ENCODE measurements around the gene CERS6.
"Not testable (repeated sequence)": the region's sequence is repeated elsewhere in the genome, so short reads cannot be mapped to it uniquely, and the experiment has no call there.

CERS6 gene

DNA sequence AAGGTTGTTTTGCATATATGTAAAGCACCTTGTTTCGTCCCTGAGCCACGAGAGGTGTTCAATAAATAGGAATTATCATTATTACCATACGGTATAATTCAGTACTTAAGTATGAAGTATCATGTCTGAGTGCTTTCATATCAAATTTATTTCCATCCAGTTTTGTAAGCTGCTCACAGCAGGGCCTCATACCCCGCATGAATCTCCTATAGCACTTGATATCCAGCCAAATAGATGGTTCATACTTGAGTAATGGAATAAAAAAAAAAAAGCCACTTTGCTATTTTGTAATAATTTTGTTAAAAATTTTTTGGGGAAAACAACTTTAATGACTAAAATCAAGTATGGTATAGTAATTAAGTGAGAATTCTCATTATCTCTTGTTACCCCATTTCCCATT lies 185.6 kb downstream of the CERS6 start:
- no peak for DNase-seq (ENCODE audit: low read depth)

DNA sequence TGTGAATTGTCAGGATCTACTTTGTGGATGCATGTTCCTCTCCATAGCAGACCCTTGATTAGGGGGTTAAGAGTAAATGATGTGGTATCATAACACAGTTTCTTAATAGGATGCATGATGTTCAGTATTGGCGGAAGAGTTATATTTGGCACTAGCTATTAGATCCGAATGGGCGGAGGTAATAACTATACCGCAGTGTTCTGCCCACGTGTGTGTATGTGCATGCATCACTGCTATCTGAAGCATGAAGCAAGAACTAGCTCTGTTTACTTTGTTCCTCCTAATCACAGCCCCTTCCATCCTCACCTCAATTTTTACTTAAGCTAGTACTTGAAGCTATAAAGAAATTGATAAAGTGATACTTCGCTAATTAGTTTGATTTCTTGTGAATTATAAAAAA lies 186.8 kb downstream of the CERS6 start:
- DNase-seq (ENCODE audit: low read depth): no peak

DNA sequence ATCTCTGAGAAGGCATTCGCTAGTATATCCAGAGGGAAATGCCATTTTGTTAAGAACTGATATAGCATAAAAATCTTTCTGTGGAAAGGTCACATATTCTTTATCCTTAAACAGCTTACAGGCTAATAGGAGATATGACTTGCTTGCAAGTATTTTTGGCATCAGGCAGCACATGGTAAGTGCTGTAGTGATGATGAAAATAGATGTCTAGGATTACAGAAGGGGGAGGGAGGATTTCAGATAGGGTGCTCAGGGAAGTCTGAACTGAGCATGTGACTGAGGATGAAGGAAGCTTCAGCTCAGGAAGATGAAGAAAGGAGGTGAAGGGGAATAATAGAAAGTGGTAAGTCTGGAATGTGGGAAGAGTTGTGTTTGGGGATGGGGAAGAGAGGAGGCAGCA lies 187.9 kb downstream of the CERS6 start:
- no peak for DNase-seq (ENCODE audit: low read depth)

DNA sequence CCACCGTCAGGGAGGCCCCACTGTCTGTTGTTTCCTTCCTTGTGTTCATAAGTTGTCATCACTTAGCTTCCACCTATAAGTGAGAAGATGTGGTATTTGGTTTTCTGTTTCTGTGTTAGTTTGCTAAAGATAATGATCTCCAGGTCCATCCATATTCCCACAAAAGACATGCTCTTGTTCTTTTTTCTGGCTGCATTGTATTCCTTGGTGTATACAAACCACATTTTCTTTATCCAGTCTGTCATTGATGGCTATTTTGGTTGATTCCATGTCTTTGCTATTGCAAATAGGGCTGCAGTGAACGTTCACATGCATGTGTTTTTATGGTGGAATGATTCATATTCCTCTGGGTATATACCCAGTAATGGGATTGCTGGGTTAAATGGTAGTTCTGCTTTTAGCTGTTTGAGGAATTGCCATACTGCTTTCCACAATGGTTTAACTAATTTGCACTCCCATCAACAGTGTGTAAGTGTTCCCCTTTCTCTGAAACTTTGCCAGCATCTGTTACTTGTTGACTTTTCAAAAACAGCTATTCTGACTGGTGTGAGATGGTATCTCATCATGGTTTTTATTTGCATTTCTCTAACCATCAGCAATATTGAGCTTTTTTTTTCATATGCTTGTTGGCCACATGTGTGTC lies 189.7 kb downstream of the CERS6 start:
- DNase-seq (ENCODE audit: low read depth): no peak

DNA sequence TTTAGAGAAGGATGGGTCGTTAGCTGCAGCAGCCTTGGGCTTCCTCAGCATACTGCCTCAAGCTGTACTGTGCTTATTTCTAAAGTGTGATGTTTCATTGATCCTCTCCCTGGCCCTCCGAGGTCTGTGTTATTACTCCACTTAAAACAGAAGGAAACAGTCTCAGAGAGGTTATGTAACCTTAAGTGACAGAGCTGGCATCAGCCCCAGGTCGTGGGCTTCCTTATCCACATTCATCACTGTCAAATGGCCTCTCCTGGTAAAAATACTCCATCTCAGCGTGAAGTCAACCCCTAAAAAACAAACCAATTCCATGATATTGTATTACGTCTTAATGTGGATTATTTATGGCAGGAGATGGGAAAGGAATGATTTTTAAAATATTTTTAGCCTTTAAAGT lies 193.0 kb downstream of the CERS6 start:
- no peak for DNase-seq (ENCODE audit: low read depth)

DNA sequence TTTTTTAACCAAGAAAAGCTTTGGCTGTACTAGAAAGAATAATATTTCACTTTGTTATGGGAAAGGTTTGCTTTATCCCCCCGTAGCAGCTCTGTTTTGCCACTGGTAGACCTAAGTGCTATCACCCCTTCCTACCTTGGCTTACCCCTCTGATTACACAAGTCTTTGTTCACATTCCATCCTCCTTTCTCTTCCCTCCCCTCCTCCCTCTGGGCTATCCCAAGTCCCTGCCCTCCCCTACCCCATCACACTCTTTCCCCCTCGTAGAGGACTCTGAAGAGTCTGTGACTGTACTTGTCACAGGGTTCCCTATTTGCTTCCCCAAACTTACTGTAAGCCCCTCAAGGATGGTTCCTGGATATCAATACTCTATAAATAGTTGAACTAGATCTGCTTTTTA lies 193.5 kb downstream of the CERS6 start:
- DNase-seq (ENCODE audit: low read depth): no peak

DNA sequence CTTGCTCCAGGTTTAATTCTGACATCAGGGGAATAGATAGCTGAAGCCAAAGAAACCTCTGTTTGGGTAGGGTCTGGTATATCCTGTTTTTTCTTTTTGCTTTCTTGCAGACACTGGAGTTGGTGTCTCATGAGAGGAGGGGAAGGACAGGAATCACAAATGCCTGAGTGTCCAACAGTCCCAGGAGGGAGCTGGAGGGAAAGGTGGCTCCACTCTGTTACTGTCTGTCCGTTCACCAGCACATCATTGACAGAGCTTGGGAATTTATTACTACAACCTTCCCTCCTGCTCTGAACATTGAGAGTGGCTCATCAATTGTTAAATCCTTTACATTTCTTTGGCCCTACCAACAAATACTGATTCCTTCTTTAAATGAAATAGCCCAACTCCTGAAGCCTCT lies 194.1 kb downstream of the CERS6 start:
- DNase-seq (ENCODE audit: low read depth): no peak

DNA sequence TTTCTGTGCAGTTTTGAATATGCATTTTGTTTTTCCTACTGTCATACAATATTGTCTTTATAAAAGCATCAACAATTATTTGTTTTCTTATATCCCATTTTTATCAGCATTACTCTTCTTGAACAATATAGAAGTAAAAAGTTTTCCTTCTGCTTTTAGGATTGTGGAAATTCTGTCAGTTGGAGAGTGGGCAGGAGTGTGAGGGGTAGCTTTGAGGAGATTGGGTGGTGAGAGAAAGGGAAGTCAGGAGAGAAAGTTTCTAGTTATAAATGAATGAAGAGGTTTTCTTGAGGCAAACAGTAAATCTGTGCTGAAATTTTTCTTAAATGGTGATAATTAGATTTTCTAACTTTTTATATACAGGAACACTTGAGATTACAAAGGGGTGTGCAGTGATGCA lies 194.7 kb downstream of the CERS6 start:
- no peak for DNase-seq (ENCODE audit: low read depth)

DNA sequence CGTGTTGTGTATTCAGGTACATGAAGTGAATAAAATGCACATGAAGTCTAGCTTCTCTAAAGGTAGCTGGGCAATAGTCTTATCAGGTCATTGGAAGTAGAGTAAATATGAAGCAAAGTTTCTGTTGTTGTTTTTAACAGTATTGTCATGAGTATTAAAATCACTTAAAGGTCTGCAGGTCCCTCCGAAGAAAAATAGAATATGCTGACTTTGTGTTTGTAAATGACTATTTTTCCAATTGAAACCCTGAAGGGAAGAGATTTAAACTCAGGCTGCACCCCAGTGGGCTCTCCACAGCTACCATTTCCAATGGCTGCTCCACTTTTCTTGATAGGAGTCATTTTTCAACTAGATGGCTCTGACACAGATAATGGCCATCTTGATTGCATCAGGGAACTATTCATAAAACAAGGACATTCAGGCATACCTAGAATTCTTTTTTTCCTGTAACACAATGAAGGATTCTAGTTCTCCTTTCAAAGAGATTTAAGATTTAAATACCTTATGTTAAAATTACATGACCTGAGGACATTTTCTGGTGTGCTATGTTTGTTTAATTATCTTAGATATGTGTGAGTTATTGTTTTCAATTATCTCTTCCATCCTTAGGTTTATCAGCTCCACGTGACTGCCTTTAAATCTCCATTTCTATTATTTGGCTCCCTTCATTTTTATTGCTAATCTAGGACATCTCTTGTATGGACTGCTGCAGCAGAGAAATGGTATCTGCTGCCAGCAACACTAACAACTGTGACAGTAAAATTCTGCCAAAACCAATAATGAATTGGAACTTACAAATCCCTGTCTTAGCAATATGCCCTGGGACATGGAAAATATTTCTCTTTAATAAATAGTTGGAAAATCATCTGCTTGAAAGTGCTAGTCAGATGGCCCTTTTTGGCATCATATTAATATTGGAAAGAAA lies 197.2 kb downstream of the CERS6 start:
- DNase-seq (ENCODE audit: low read depth): no peak

DNA sequence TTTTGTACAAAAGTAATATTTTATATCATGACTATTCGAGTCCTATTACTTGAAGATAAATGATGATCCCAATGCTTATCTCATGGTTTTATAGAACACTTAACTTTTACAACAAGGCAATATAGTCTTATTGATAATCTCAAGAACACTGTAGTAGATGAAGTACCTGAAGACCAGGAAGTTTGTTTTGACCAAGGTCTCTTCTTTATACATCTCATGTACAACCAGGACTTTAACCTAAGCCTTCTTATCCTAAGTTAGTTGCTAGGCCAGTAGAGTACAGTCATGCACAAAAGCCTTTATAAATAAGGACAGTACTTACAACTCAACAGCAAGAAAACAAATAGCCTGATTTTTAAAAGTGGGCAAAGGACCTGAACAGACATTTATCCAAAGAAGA lies 198.6 kb downstream of the CERS6 start:
- DNase-seq (ENCODE audit: low read depth): no peak

DNA sequence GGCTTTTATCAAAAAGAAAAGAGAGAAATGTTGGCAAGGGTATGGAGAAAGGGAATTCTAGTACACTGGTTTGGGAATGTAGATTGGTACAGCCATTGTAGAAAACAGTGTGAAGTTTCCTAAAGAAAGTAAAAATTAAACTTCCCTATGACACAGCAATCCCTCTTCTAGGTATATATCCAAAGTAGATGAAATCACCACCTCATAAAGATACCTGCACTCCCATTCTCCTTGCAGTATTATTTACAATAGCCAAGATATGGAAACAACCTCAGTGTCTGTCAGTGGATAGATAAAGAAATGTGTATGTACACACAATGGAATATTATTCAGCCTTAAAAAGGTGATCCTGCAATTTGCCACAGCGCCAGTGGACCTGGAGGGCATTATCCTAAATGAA lies 199.1 kb downstream of the CERS6 start:
- DNase-seq (ENCODE audit: low read depth): no peak

DNA sequence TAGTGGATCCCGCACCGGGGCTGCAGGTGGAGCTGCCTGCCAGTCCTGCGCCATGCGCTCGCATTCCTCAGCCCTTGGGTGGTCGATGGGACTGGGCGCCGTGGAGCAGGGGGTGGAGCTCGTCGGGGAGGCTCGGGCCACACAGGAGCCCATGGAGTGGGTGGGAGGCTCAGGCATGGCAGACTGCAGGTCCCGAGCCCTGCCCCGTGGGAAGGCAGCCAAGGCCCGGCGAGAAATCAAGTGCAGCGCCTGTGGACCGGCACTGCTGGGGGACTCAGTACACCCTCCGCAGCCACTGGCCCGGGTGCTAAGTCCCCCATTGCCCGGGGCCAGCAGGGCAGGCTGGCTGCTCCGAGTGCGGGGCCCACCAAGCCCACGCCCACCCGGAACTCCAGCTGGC lies 201.3 kb downstream of the CERS6 start:
- not testable (repeated sequence) for DNase-seq (ENCODE audit: low read depth)

DNA sequence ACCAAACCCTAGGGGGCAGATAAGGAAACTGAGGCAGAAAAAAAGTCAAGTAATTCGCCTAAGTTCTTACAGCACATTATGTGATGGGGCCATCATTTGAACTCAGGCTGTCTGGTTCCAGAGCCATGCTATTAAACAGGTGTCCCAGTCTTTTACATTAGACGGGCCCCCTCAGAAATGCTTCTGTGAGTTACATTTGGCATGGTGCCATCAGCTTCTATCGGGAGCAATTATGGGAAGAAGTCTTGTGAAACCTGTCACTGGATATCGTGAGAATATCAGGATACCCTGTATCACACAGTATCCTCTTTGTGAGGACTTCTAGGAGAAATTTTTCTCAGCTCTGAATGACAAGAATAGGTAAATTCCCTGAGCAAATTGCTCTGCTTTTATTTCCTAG lies 202.6 kb downstream of the CERS6 start:
- DNase-seq (ENCODE audit: low read depth): no peak

DNA sequence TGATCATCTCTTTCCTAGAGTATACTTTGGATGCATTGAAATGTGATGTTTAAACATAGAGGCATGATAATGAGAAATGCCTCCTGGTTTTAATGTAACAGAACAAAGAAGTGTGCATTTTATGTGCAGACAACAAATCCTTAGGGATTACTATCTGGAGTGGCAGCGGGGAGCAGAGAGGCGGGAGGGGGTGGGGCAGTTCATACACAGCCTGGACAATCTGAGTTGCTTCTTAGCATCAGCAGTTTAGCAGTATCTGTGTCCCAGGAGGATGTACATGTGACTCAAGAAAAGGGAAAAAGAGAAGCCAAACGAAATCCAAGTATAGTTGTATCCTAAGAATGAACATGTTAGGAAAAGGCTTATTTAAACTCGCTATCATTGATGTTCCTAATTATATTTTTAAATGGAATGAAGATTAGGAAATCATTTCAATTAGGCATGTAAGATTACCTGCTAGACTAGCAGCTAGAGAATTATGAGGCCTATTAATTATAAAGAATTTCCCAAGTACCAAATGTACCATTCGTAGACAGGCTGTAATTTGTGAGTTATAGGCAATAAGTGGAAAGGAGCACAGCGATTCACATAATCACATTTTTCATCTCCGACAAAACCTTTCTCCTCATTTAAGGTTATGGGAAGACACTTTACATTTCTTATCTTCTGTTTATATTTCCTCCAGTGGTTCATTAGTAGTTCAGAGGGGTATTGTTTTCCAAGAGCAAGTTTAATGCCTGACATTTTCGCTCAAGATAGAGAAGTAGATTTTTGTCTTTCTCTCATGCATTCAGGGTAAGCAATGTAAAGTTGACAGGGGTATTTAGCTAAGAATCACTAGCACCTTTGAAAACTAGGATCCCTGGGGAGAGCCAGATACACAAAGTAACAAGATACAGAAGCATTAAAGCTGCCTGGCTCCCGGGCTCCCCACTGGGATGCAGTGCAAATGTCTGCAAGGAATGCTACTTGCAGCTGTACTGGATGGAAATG lies 205.1 kb downstream of the CERS6 start:
- DNase-seq (ENCODE audit: low read depth): no peak

DNA sequence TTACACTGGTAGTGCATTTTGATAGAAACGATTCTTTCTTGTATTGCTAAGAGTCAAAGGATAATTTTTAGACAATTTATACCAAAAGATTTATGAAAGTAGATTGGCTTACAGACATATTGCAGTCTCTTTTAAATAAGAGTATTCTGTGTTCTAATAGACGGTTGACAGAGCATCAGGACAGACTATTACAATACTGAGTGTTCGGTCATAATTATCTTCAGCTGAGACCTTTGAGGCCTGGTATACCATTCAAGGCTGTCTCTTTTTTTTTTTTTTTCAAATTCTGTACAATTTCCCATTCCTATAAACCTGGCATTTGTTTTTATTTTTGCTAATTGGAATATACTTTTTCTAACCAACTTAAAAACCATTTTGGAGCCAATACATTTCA lies 205.8 kb downstream of the CERS6 start:
- no peak for DNase-seq (ENCODE audit: low read depth)

DNA sequence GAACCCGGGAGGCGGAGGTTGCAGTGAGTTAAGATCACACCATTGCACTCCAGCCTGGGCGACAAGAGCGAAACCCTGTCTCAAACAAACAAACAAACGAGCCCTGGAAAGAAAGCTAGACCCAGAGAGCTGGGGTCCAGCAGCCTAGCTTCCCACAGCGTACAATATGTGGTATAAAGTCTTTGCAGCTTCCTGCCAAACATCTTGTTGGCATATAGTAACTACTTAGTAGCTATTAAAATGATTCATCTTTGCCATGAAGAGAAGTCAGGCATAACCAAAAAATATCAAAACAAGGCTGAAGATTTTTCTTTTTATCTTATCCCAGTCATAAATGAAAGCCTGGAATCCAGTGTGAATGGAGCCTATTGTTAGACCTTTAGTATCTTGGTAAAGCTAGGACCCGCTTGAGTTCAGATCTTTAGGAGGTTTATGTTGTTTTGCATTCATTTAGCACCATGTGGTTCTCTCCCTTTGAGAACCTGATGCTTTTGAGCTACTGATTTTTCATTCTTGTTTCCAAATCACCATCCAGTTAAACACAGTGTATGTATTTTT lies 206.7 kb downstream of the CERS6 start:
- DNase-seq (ENCODE audit: low read depth): no peak

DNA sequence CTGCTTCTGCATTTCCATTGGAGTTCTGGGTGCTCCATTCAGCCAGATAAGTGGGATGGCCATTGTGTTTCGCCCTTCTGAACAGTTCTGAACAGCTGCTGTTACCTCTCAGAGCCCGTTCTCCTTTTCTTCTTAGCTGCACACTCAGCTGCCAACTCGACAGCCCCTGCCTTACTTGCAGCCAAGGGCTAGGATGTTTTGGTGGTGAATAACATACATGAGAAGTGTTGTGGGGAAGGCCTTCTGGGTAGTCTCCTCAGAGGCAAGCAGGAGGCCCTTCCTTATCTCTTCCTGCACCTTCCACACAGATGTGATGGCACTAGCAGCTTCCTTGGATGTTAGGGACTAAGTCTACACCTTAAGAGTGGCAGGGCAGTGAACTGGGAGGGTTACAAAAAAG lies 207.9 kb downstream of the CERS6 start:
- DNase-seq (ENCODE audit: low read depth): no peak

DNA sequence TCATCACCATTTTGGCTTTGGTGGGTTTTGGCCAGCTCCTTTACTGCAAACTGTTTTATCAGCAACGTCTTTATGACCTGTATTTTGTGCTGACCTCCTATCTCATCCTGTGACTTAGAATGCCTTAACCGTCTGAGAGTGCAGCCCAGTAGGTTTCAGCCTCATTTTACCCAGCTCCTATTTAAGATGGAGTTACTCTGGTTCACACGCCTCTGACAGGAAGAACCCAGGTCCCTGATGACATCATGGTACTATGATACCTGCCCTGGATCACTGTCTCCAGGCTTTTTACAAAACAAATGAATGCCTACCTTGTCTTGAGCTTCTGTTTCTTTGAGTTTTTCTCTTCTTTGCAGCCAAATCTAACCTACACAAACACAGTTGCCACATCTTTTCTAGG lies 208.6 kb downstream of the CERS6 start:
- not testable (repeated sequence) for DNase-seq (ENCODE audit: low read depth)

DNA sequence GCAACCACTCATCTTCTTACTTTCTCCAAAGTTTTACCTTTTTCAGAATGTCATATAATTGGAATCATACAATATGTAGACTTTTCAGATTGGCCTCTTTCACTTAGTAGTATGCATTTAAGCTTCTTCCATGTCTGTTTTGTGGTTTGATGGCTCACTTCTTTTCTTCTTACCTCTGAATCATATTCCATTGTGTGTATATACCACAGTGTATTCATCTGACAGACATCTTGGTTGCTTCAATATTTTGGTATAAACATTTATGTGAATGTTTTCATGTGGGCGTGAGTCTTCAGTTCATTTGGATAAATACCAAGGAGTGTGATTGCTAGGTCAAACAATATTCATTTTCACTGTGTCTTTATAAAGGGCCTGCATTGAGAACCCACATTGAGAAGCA lies 210.3 kb downstream of the CERS6 start:
- DNase-seq (ENCODE audit: low read depth): no peak

DNA sequence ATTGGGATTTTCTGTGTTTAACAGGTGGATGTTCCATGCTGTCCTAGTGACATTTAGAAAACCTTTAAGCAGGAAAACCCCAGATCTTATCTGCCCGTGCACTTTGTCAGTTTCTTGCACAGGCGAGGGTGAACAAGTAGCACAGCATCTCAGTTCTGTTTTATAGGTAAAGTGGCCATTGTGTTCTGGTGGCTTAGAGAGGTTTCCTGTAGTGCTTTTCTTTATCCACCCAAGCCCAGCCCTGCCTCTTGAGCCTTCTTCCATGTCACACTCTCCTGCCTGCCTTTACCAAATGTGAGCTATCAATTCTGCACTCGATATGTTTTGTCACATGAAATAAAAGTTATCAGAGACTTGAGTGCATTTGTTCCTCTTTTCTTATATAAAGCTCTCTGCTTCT lies 211.1 kb downstream of the CERS6 start:
- DNase-seq (ENCODE audit: low read depth): no peak

DNA sequence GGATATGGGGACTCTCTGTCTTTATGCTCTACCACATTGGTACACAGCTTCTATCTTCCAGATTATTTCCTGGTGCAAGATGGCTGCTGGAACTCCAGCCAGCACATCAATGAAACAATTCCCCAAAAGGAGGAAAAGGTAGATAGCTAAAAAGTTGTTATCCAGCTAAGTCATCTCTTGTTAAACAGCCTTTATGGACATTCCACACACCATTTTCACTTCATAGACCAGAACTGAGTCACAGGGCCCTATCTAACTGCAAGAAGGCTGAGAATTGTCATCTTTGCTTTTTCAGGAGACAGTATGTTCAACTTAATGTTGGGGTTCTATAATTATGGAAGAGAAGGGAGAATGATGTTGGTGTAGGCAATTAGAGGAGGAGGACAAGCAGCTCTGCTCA lies 213.1 kb downstream of the CERS6 start:
- DNase-seq (ENCODE audit: low read depth): no peak

DNA sequence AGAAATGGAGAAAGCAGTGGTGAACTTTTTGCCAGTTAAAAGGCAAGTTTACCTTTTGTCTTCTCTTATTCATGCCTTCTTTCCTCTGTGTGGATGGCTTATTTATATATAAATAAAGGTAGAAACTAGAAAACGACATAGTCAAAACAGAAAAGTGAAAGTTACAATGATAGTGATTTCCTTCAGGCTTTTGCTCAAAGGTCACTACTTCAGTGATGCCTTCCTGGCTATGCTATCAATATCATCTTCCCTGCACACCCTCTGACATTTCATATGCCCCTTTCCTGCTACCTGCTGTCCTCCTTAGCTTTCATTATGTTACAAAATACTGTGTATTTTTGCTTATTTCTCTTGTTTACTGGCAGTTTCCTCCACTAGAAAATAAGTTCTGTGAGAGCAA lies 214.4 kb downstream of the CERS6 start:
- DNase-seq (ENCODE audit: low read depth): no peak
